Measurements from ENCODE around the gene SYNGR1.

DNA sequence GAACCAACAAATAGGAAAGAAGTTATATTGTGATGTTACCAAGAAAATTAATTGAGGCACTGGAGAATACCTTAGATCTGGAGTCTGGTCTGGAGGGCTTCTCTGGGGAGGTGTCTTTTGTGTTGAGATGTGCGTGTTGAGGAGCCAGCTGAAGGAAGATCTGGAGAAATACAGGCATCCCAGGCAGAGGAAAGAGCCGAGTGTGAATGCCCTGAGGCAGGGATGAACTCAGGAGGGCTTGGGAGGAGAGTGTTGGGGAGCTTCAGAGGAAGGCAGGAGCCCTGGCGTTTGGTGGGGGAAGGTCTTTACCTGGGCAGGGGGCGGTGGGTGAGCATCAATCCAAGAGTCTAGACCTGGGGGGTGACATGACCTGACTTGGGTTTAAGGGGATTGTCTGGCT, 13.1 kb downstream of the SYNGR1 start:
- no peak for TF ChIP-seq CTCF (IDR thresholded peaks at IDR 0.05; ENCODE audit: low read depth, low read length)
- TF ChIP-seq EZH2phosphoT487 (IDR thresholded peaks at IDR 0.05; ENCODE audit: low read depth), result no peak

Data from OCI-LY3 (cell line).